Smooth muscle cell (in vitro differentiated cells): ENCODE data around the gene PNPO. TPM values are rescaled to one million over a fixed set of nuclear protein-coding genes. Genes with fewer than 3 reads are reported as not detected.

Experiments
- DNase-seq: peaks from one replicate; lab custom pipeline; 2025; ENCODE audit not compliant: unreplicated experiment; lab: John Stamatoyannopoulos, UW
- H2AFZ ChIP-seq: fragments of 200-600 bp; sonication (generic); 2 replicates; pipeline ENCODE4 v1.6.0; 2016; ENCODE audit warnings: antibody characterized with exemption, low read depth, mild to moderate bottlenecking
- H3F3A ChIP-seq: fragments of 200-600 bp; sonication (generic); 2 replicates; pipeline ENCODE4 v1.6.0; 2017; ENCODE audit warnings: antibody characterized with exemption, low read depth
- H3K27ac ChIP-seq: fragments of 200-600 bp; sonication (generic); 2 replicates; pipeline ENCODE4 v1.5.1; 2016; ENCODE audit warnings: low read depth, mild to moderate bottlenecking
- H3K27me3 ChIP-seq: fragments of 200-600 bp; sonication (generic); 2 replicates; pipeline ENCODE4 v1.6.1; 2016; ENCODE audit warnings: low read depth, mild to moderate bottlenecking
- H3K36me3 ChIP-seq: fragments of 200-600 bp; sonication (generic); 2 replicates; pipeline ENCODE4 v1.5.1; 2016; ENCODE audit warnings: low read depth
- H3K4me1 ChIP-seq: fragments of 200-600 bp; sonication (generic); 2 replicates; pipeline ENCODE4 v1.5.1; 2016; ENCODE audit warnings: low read depth
- H3K4me2 ChIP-seq: fragments of 200-600 bp; sonication (generic); 2 replicates; pipeline ENCODE4 v1.6.0; 2016; ENCODE audit warnings: mild to moderate bottlenecking
- H3K4me3 ChIP-seq: fragments of 200-600 bp; sonication (generic); 2 replicates; pipeline ENCODE4 v1.5.1; 2016; ENCODE audit warnings: mild to moderate bottlenecking
- H3K79me2 ChIP-seq: fragments of 200-600 bp; sonication (generic); 2 replicates; pipeline ENCODE4 v1.6.0; 2016; ENCODE audit warnings: low read depth, mild to moderate bottlenecking
- H3K9ac ChIP-seq: fragments of 200-600 bp; sonication (generic); 2 replicates; pipeline ENCODE4 v1.6.0; 2016; ENCODE audit warnings: low read depth
- H3K9me3 ChIP-seq: fragments of 200-600 bp; sonication (generic); replicated peaks from 2 replicates; pipeline ENCODE4 v1.5.1; 2016; ENCODE audit warnings: low read depth
- H4K20me1 ChIP-seq: fragments of 200-600 bp; sonication (generic); 2 replicates; pipeline ENCODE4 v1.6.0; 2016; ENCODE audit warnings: low read depth
- WGBS: methylation state at CpG from one replicate; pipeline ENCODE4 v1.1.7; 2016; ENCODE audit warnings: low lambda C conversion rate; 5-methylcytosine and 5-hydroxymethylcytosine counted together
- polyA plus RNA-seq: library from polyadenylated mRNA; unstranded; fragments of >200 nt; fragmentation: Nextera tagmentation; extraction: Ambion mirVana; gene quantifications from 2 replicates; pipeline ENCODE4 v1.2.1, GENCODE V29; 2016
- total RNA-seq: library from RNA; depleted of rRNA; stranded (reverse); fragments of >200 nt; gene quantifications from 2 replicates; pipeline ENCODE4 v1.2.3, GENCODE V29; 2014
- TF ChIP-seq, protein P1 (sequence below): fragments of 200-600 bp; sonication (generic); IDR thresholded peaks from 2 replicates; pipeline ENCODE4 v1.5.1; 2017; ENCODE audit warnings: borderline replicate concordance, mild to moderate bottlenecking, antibody characterized with exemption; ENCODE audit not compliant: insufficient read depth, poor library complexity, severe bottlenecking

PNPO gene
- total and polyA plus RNA-seq, 2 experiments from 2014 or later, result 5.2 to 9.3 TPM

DNA sequence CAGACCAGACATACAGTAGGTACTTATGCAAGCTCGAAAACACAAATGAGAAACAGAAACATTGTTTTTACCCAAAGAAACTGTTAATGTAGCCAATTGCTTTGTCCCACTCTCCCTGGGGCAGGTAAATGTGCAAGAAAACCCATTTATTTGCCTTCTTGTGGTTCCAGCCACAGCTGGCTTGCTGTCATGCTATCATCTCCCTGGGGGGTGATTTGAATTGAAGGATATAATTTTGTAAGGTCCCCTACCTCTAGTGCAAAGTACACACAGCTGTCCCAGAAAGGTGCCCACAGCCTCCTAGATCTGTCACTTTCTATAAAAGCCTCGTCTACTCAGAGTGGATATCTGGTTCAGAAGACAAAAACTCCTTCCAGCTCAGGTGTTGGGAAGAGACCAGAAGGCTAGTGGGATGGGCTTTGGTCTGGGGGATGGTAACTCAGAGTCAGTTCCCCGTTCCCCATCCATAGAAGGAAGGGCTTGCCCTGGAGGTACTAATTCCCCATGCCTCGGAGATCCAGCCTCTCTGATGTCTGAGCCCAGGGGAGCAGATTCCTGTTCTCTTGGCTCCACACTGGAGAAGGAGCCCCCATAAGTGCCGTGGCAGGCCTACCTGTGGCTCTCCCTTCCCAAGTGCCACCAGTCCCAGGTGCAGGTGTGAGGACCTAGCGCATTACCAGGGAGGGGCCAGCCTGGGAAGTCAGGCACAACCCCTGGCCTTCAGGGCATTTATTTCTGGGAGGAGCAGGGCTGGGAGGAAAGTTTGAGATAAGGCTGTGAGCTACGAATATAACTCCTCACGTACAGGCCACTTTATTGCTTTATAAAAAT lies 18.7 kb downstream of the PNPO start:
- Histone ChIP-seq H3K4me1 (peaks cover 12% of the 10 kb centered on the region), H4K20me1 (no peaks in the 10 kb centered on the region), H3K4me3 (no peak overlapping the region), H3K79me2 (no peaks in the 10 kb centered on the region), H3K9me3 (no peaks in the 10 kb centered on the region), H3K27me3 (no peaks in the 10 kb centered on the region), H3K9ac (no peak overlapping the region), H3K36me3 (no peaks in the 10 kb centered on the region), H3F3A (no peaks in the 10 kb centered on the region), H3K27ac (no peak overlapping the region), H2AFZ (no peak overlapping the region), H3K4me2 (no peak overlapping the region)
- TF ChIP-seq, protein P1, sequence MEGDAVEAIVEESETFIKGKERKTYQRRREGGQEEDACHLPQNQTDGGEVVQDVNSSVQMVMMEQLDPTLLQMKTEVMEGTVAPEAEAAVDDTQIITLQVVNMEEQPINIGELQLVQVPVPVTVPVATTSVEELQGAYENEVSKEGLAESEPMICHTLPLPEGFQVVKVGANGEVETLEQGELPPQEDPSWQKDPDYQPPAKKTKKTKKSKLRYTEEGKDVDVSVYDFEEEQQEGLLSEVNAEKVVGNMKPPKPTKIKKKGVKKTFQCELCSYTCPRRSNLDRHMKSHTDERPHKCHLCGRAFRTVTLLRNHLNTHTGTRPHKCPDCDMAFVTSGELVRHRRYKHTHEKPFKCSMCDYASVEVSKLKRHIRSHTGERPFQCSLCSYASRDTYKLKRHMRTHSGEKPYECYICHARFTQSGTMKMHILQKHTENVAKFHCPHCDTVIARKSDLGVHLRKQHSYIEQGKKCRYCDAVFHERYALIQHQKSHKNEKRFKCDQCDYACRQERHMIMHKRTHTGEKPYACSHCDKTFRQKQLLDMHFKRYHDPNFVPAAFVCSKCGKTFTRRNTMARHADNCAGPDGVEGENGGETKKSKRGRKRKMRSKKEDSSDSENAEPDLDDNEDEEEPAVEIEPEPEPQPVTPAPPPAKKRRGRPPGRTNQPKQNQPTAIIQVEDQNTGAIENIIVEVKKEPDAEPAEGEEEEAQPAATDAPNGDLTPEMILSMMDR, result no peak
- WGBS, result 67% methylated on average over 8 of the region's 8 CpGs
- DNase-seq, result no peak

DNA sequence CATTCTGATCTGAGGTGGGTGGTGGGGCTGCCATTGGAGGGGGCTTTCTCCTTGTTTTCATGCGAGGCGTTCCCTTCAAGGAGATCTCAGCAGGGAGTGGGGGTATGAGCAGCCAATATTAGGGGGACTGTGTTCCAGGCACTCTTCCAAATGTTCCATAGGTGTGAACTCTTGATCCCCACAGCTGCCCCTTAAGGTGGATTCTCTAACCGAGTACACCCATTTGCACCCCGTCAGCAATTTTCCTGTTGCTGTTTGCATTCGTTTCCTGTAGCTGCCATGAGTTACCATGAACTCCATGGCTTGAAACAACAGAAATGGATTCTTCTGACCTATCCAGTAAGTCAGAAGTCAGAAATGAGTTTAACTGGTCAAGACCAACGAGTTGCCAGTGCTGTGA lies 20.0 kb downstream of the PNPO start:
- 92% methylated on average over 6 of the region's 6 CpGs for WGBS

DNA sequence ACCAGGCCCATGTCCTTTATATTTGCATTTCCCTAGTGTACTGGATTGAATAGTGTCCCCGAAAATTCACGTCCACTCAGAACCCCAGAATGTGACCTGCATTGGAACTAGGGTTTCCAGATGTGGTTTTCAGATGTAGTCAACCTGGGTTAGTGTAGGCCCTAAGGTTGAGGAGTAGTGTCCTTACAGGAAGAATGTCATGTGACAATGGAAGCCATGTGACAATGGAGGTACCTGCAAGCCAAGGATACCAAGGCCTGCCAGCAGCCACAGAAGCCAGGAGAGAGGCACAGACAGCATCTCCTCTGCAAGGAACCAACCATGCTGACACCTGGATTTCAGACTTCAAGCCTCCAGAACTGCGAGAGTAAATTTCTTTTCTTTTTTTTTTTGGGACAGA lies 21.5 kb downstream of the PNPO start:
- 85% methylated on average over 3 of the region's 3 CpGs for WGBS

More for the DNA sequence above, 20.0 kb downstream of the PNPO start:
- no peak overlapping the region for H3K27ac ChIP-seq
- H3K4me3 ChIP-seq, result no peak overlapping the region
- H2AFZ ChIP-seq, result no peak overlapping the region
- TF ChIP-seq, protein P1, result no peak
- no peak overlapping the region for H3K9ac ChIP-seq
- peaks cover 12% of the 10 kb centered on the region for H3K4me1 ChIP-seq
- no peak overlapping the region for H3K4me2 ChIP-seq
- H4K20me1 ChIP-seq, result no peaks in the 10 kb centered on the region
- H3K9me3 ChIP-seq, result no peaks in the 10 kb centered on the region
- no peaks in the 10 kb centered on the region for H3K79me2 ChIP-seq
- no peaks in the 10 kb centered on the region for H3K27me3 ChIP-seq
- no peaks in the 10 kb centered on the region for H3F3A ChIP-seq
- no peak for DNase-seq
- H3K36me3 ChIP-seq, result no peaks in the 10 kb centered on the region

More for the DNA sequence above, 21.5 kb downstream of the PNPO start:
- Histone ChIP-seq H3K79me2 (no peaks in the 10 kb centered on the region), H2AFZ (no peak overlapping the region), H3F3A (peaks cover 3% of the 10 kb centered on the region), H3K27ac (no peak overlapping the region), H3K36me3 (no peaks in the 10 kb centered on the region), H3K4me2 (no peak overlapping the region), H3K9me3 (no peaks in the 10 kb centered on the region), H3K27me3 (no peaks in the 10 kb centered on the region), H3K4me1 (no peaks in the 10 kb centered on the region), H3K9ac (no peak overlapping the region), H3K4me3 (no peak overlapping the region), H4K20me1 (no peaks in the 10 kb centered on the region)
- TF ChIP-seq, protein P1, result no peak
- DNase-seq, result no peak
